GM18870 (cell line): ENCODE results near the gene MTMR4.
"Not testable (repeated sequence)": the region's sequence is repeated elsewhere in the genome, so short reads cannot be mapped to it uniquely, and the experiment has no call there.

Experiments used
- ATAC-seq: cut with Tn5 transposase; IDR thresholded peaks from one replicate; pipeline ENCODE4 v1.9.1; 2021; ENCODE audit warnings: moderate library complexity; ENCODE audit not compliant: unreplicated experiment

Gene MTMR4

GRCh38 chr17:58493506-58493905, 20.9 kb downstream of the MTMR4 start:
- no peak for ATAC-seq

GRCh38 chr17:58492238-58493121, 22.0 kb downstream of the MTMR4 start:
- no peak for ATAC-seq

- ATAC-seq = no peak
These were observed 22.9 kb downstream of the MTMR4 start for GRCh38 chr17:58491510-58492045.

GRCh38 chr17:58488428-58488890, 26.0 kb downstream of the MTMR4 start:
- ATAC-seq = no peak

GRCh38 chr17:58487589-58488427, 26.6 kb downstream of the MTMR4 start, which contains the start of gene HSF5:
HSF5 (minus strand) TSS chr17:58488408; CDS start chr17:58488274, 134 bp downstream.
- ATAC-seq = no peak

GRCh38 chr17:58484600-58484999, 29.8 kb downstream of the MTMR4 start:
- ATAC-seq = no peak

- not testable (repeated sequence) for ATAC-seq
These were observed 32.6 kb downstream of the MTMR4 start for GRCh38 chr17:58481798-58482197.

GRCh38 chr17:58480090-58480489, 34.3 kb downstream of the MTMR4 start:
- ATAC-seq = no peak

- ATAC-seq = no peak
These were observed 37.6 kb downstream of the MTMR4 start for GRCh38 chr17:58476812-58477211.

- ATAC-seq = no peak
These were observed 38.5 kb downstream of the MTMR4 start for GRCh38 chr17:58475985-58476384.

- ATAC-seq = no peak
These were observed 44.1 kb downstream of the MTMR4 start for GRCh38 chr17:58470356-58470755.

- ATAC-seq = no peak
These were observed 45.5 kb downstream of the MTMR4 start for GRCh38 chr17:58468944-58469343.

GRCh38 chr17:58455491-58455890, 58.9 kb downstream of the MTMR4 start:
- no peak for ATAC-seq

GRCh38 chr17:58452738-58453137, 61.7 kb downstream of the MTMR4 start:
- no peak for ATAC-seq

GRCh38 chr17:58447039-58447975, 67.1 kb downstream of the MTMR4 start:
- no peak for ATAC-seq

- ATAC-seq = no peak
These were observed 68.4 kb downstream of the MTMR4 start for GRCh38 chr17:58446086-58446485.
